Epithelial cell of proximal tubule (primary cell): ENCODE measurements around the gene C3orf20. TPM values are rescaled to one million over a fixed set of nuclear protein-coding genes. Genes with fewer than 3 reads are reported as not detected.
A peak's percentile ranks its signal among the peaks of the same experiment; 100 is the strongest.
"Not testable (repeated sequence)": the region's sequence is repeated elsewhere in the genome, so short reads cannot be mapped to it uniquely, and the experiment has no call there.

Experiments used
- DNase-seq: peaks from one replicate; pipeline ENCODE4 v3.0.0-alpha.2; 2011; ENCODE audit warnings: low read depth
- H3K4me3 ChIP-seq: 2 replicates; pipeline ENCODE4 v1.5.1; 2011; ENCODE audit warnings: low read depth, mild to moderate bottlenecking, low read length
- CTCF ChIP-seq: conservative IDR thresholded peaks from 2 replicates; pipeline ENCODE4 v1.5.1; 2012; ENCODE audit warnings: low read depth, mild to moderate bottlenecking, low read length
- total RNA-seq: library from RNA; depleted of rRNA; stranded (reverse); fragments of >200 nt; gene quantifications from 2 replicates; pipeline ENCODE4 v1.2.3, GENCODE V29; 2015

The C3orf20 gene
- total RNA-seq, 1 donor from 2014 or later = not detected

GRCh38 chr3:14647976-14648955 is 26.7 kb upstream of the C3orf20 start:
- DNase-seq = no peak
- peak overlapping the region; percentile 15 for H3K4me3 ChIP-seq
- TF ChIP-seq CTCF = no peak

- DNase-seq = peak; percentile 56
- TF ChIP-seq CTCF = no peak
- peak overlapping the region; percentile 65 for H3K4me3 ChIP-seq
Measured at GRCh38 chr3:14649466-14649865, 25.5 kb upstream of the C3orf20 start.

- peak overlapping the region; percentile 65 for H3K4me3 ChIP-seq
- no peak for DNase-seq
- no peak for TF ChIP-seq CTCF
Measured at GRCh38 chr3:14650193-14650592, 24.7 kb upstream of the C3orf20 start.

GRCh38 chr3:14651440-14652251 is 23.3 kb upstream of the C3orf20 start, which contains the start of gene CCDC174:
Gene CCDC174, plus strand, starts transcription at chr3:14651762. Its CDS starts 75 bp downstream, at chr3:14651837.
- H3K4me3 ChIP-seq = peak within 1 kb of the TSS; percentile 65
- DNase-seq = peak; percentile 97

GRCh38 chr3:14652360-14652907 is 22.5 kb upstream of the C3orf20 start:
- peak overlapping the region; percentile 65 for H3K4me3 ChIP-seq
- not testable (repeated sequence) for DNase-seq

More at GRCh38 chr3:14651440-14652251, 23.3 kb upstream of the C3orf20 start, which contains the start of gene CCDC174:
- no peak for TF ChIP-seq CTCF

- DNase-seq = no peak
- TF ChIP-seq CTCF = no peak
- no peak overlapping the region for H3K4me3 ChIP-seq
Measured at GRCh38 chr3:14657579-14657978, 17.4 kb upstream of the C3orf20 start.

GRCh38 chr3:14658978-14659377 is 16.0 kb upstream of the C3orf20 start:
- H3K4me3 ChIP-seq = no peak overlapping the region
- DNase-seq = no peak
- TF ChIP-seq CTCF = no peak
